PC-3 (cell line): Measurements from ENCODE around the gene ZNF879. TPM values are rescaled to one million over a fixed set of nuclear protein-coding genes. Genes with fewer than 3 reads are reported as not detected.

Source experiments
- ATAC-seq: fragments of 200-7000 bp; cut with Tn5 transposase; 2 replicates; pipeline ENCODE4 v1.9.1; 2020; ENCODE audit warnings: mild to moderate bottlenecking, moderate library complexity
- Bru-seq: library from RNA; stranded (reverse); fragments of 400-500 nt; gene quantifications from one replicate; lab custom pipeline; 2021; lab: Mats Ljungman, UMichigan
- BruChase-seq, 2 experiments: library from RNA; stranded (reverse); fragments of 400-500 nt; gene quantifications; one replicate each; lab custom pipeline; 2021; lab: Mats Ljungman, UMichigan
- BruUV-seq: library from RNA; stranded (reverse); fragments of 400-500 nt; replicated peaks from 2 replicates; lab custom pipeline; 2021; lab: Mats Ljungman, UMichigan
- CTCF ChIA-PET: fragments of 300-600 bp; sonication (Branson Sonifier 250); formaldehyde crosslinking; loops from one replicate; lab custom pipeline; 2022; ENCODE audit warnings: antibody characterized with exemption; lab: Charles Lee
- POLR2A ChIA-PET: fragments of 300-600 bp; sonication (Branson Sonifier 250); formaldehyde crosslinking; loops from one replicate; lab custom pipeline; 2022; ENCODE audit warnings: antibody characterized with exemption; ENCODE audit not compliant: unreplicated experiment; lab: Charles Lee
- DNase-seq: peaks from one replicate; pipeline ENCODE4 v3.0.0-alpha.2; 2015
- H2AFZ ChIP-seq: fragments of 300-600 bp; sonication (generic); 2 replicates; pipeline ENCODE4 v1.6.0; 2016; ENCODE audit warnings: antibody characterized with exemption, low read length
- H3F3A ChIP-seq: fragments of 300-600 bp; sonication (generic); one replicate; pipeline ENCODE4 v1.6.0; 2017; ENCODE audit warnings: antibody characterized with exemption, low read length, control low read depth, mild to moderate bottlenecking; ENCODE audit not compliant: unreplicated experiment
- H3K27ac ChIP-seq: fragments of 300-600 bp; sonication (generic); 2 replicates; pipeline ENCODE4 v1.5.1; 2016; ENCODE audit warnings: mild to moderate bottlenecking, low read length
- H3K27me3 ChIP-seq: fragments of 300-600 bp; sonication (generic); 2 replicates; pipeline ENCODE4 v1.6.1; 2016; ENCODE audit warnings: low read length, mixed read lengths
- H3K36me3 ChIP-seq: fragments of 300-600 bp; sonication (generic); 2 replicates; pipeline ENCODE4 v1.6.1; 2016; ENCODE audit warnings: low read depth, mixed run types, low read length, mixed read lengths
- H3K4me1 ChIP-seq: fragments of 300-600 bp; sonication (generic); 2 replicates; pipeline ENCODE4 v1.5.1; 2016; ENCODE audit warnings: low read length; ENCODE audit not compliant: insufficient read depth
- H3K4me2 ChIP-seq: fragments of 300-600 bp; sonication (generic); 2 replicates; pipeline ENCODE4 v1.6.0; 2016; ENCODE audit warnings: low read length
- H3K4me3 ChIP-seq: fragments of 300-600 bp; sonication (generic); 2 replicates; pipeline ENCODE4 v1.5.1; 2016; ENCODE audit warnings: mild to moderate bottlenecking, low read length, mixed read lengths
- H3K79me2 ChIP-seq: fragments of 300-600 bp; sonication (generic); 2 replicates; pipeline ENCODE4 v1.6.1; 2017; ENCODE audit warnings: low read length, mixed read lengths
- H3K9ac ChIP-seq: fragments of 300-600 bp; sonication (generic); 2 replicates; pipeline ENCODE4 v1.6.0; 2016; ENCODE audit warnings: mild to moderate bottlenecking, low read length
- H3K9me2 ChIP-seq: fragments of 300-600 bp; sonication (generic); replicated peaks from 2 replicates; pipeline ENCODE4 v1.6.1; 2016; ENCODE audit warnings: mixed run types, low read length, mixed read lengths
- H3K9me3 ChIP-seq: fragments of 300-600 bp; sonication (generic); 2 replicates; pipeline ENCODE4 v1.6.1; 2016; ENCODE audit warnings: low read length, mixed read lengths
- H4K20me1 ChIP-seq: fragments of 300-600 bp; sonication (generic); 2 replicates; pipeline ENCODE4 v1.6.1; 2016; ENCODE audit warnings: low read length, mixed read lengths
- EZH2 ChIP-seq: fragments of 300-600 bp; sonication (generic); IDR thresholded peaks from one replicate; pipeline ENCODE4 v1.6.1; 2017; ENCODE audit warnings: antibody characterized with exemption, mild to moderate bottlenecking, low read length; ENCODE audit not compliant: unreplicated experiment
- EZH2phosphoT487 ChIP-seq: fragments of 300-600 bp; sonication (generic); IDR thresholded peaks from 2 replicates; pipeline ENCODE4 v1.6.1; 2018; ENCODE audit warnings: mild to moderate bottlenecking, antibody characterized with exemption, low read length, borderline replicate concordance
- intact Hi-C: fragments of 100-400 bp; cut with micrococcal nuclease; formaldehyde crosslinking; loops from 2 replicates; pipeline ENCODE4 v1.9.0; 2023
- long read RNA-seq: library from polyadenylated mRNA; unstranded; transcript quantifications from one replicate; pipeline ENCODE4 v2.0.0, GENCODE V29; 2021; ENCODE audit not compliant: unreplicated experiment
- total RNA-seq: library from RNA; depleted of rRNA; stranded (reverse); fragments of >200 nt; gene quantifications from 2 replicates; pipeline ENCODE4 v1.2.3, GENCODE V29; 2014; rRNA removed
- TF ChIP-seq, protein P1 (sequence below): fragments of 300-600 bp; sonication (generic); conservative IDR thresholded peaks from 2 replicates; pipeline ENCODE4 v1.5.1; 2017; ENCODE audit warnings: antibody characterized with exemption, low read depth, mild to moderate bottlenecking, low read length

Gene ZNF879
- total RNA-seq (not detected in 2 replicates), Bru-seq, nascent RNA (percentile 7 among the genes with signal in this experiment), BruChase-seq, experiment 1, labeled RNA remaining after a 6-hour chase (percentile 12 among the genes with signal in this experiment), BruChase-seq, experiment 2, labeled RNA remaining after a 2-hour chase (not detected)
- long read RNA-seq, result 0 reads

DNA sequence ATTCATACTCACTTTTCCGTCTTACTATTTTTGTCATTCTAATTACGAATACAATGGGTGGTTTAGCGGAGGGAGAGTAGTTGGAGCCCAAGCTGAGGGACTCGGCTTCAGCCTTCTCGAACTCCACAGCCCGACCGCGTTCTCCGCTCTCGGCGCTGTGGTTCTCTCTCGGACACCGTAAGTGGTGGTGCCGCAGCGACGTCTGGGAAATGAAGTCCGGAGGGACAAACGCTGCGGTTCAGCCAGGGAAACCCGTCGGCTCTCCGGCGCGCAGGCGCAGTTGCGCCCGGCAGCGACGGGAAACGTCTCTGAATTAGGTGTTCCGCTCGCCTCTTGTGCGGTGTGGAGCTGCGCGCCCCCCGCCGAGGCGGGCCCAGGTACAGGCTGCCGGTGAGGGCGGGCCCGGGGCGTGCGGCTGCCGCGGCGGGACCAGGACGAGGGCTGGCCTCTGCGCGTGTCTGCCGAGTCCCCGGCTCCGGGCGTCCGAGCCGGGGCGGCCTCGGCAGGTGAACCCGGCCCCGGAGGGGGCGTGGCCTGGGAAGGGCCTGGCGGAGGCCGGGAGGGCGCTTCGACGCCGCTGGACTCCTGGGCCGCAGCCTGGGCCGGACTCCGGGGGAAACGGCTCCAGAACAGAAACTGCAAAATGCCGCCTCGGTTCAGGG lies at the start of gene ZNF879:
TSS of gene ZNF879 (plus strand) at position 277 of the 662 bp plus-strand sequence. CDS start 1,201 bp downstream, outside the sequence.
- H3K9me2 ChIP-seq, result no peaks in the 10 kb centered on the region
- no TSS peak for BruUV-seq
- peak within 1 kb of the TSS; percentile 65 for H3K4me3 ChIP-seq
- no peaks in the 10 kb centered on the region for H3K79me2 ChIP-seq
- H3K27me3 ChIP-seq, result no peaks in the 10 kb centered on the region
- no peak within 1 kb of the TSS for H3K27ac ChIP-seq
- H3K4me2 ChIP-seq, result peak within 1 kb of the TSS; percentile 64
- TF ChIP-seq, protein P1, sequence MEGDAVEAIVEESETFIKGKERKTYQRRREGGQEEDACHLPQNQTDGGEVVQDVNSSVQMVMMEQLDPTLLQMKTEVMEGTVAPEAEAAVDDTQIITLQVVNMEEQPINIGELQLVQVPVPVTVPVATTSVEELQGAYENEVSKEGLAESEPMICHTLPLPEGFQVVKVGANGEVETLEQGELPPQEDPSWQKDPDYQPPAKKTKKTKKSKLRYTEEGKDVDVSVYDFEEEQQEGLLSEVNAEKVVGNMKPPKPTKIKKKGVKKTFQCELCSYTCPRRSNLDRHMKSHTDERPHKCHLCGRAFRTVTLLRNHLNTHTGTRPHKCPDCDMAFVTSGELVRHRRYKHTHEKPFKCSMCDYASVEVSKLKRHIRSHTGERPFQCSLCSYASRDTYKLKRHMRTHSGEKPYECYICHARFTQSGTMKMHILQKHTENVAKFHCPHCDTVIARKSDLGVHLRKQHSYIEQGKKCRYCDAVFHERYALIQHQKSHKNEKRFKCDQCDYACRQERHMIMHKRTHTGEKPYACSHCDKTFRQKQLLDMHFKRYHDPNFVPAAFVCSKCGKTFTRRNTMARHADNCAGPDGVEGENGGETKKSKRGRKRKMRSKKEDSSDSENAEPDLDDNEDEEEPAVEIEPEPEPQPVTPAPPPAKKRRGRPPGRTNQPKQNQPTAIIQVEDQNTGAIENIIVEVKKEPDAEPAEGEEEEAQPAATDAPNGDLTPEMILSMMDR, result no peak
- TF ChIP-seq EZH2 (no peak), EZH2phosphoT487 (no peak)
- H3K9ac ChIP-seq, result peak within 1 kb of the TSS; percentile 45; the same call in 1 of the 2 replicates
- POLR2A ChIA-PET, result no interaction called here
- H3K36me3 ChIP-seq, result no peaks in the 10 kb centered on the region
- CTCF ChIA-PET, result no interaction called here
- peak; percentile 86 for ATAC-seq
- no peaks in the 10 kb centered on the region for H4K20me1 ChIP-seq
- H3K9me3 ChIP-seq, result no peaks in the 10 kb centered on the region; the same call in 1 of the 2 replicates
- intact Hi-C loops, result no loop called here
- H3F3A ChIP-seq, result no peaks in the 10 kb centered on the region
- peak within 1 kb of the TSS; percentile 82 for H2AFZ ChIP-seq
- no peaks in the 10 kb centered on the region for H3K4me1 ChIP-seq
- peak; percentile 77 for DNase-seq

- intact Hi-C loops, result no loop called here
- H3K79me2 ChIP-seq, result no peaks in the 10 kb centered on the region
- H3K9me2 ChIP-seq, result no peaks in the 10 kb centered on the region
- POLR2A ChIA-PET, result no interaction called here
- no peak overlapping the region for H3K9ac ChIP-seq
- H3K4me2 ChIP-seq, result no peak overlapping the region
- no peaks in the 10 kb centered on the region for H3K4me1 ChIP-seq
- H2AFZ ChIP-seq, result no peak overlapping the region
- H3K27me3 ChIP-seq, result no peaks in the 10 kb centered on the region
- ATAC-seq, result no peak
- H4K20me1 ChIP-seq, result no peaks in the 10 kb centered on the region
- H3K27ac ChIP-seq, result no peak overlapping the region
- no peak for DNase-seq
- CTCF ChIA-PET, result no interaction called here
- H3F3A ChIP-seq, result no peaks in the 10 kb centered on the region
- TF ChIP-seq EZH2, result no peak
- TF ChIP-seq, protein P1, result no peak
- TF ChIP-seq EZH2phosphoT487, result no peak
- H3K4me3 ChIP-seq, result no peak overlapping the region
- BruUV-seq, result no TSS peak
- no peaks in the 10 kb centered on the region for H3K36me3 ChIP-seq
- peaks cover 22% of the 10 kb centered on the region for H3K9me3 ChIP-seq
These were observed 42.2 kb upstream of the ZNF879 start for GRCh38 chr5:178981381-178981780.

GRCh38 chr5:178982941-178983340 lies 40.7 kb upstream of the ZNF879 start:
- Histone ChIP-seq H3K4me1 (no peaks in the 10 kb centered on the region), H3F3A (no peaks in the 10 kb centered on the region), H3K79me2 (no peaks in the 10 kb centered on the region), H3K9ac (no peak overlapping the region), H3K4me3 (no peak overlapping the region), H4K20me1 (no peaks in the 10 kb centered on the region), H2AFZ (no peak overlapping the region), H3K9me3 (peaks cover 19% of the 10 kb centered on the region), H3K4me2 (no peak overlapping the region), H3K27ac (no peak overlapping the region), H3K9me2 (no peaks in the 10 kb centered on the region), H3K36me3 (no peaks in the 10 kb centered on the region), H3K27me3 (no peaks in the 10 kb centered on the region)
- TF ChIP-seq, protein P1, result no peak
- TF ChIP-seq EZH2 (no peak), EZH2phosphoT487 (no peak)
- CTCF ChIA-PET, result no interaction called here
- BruUV-seq, result no TSS peak
- ATAC-seq (no peak), DNase-seq (no peak)
- POLR2A ChIA-PET, result no interaction called here
- intact Hi-C loops, result no loop called here
